Left kidney (tissue), 2 donors: ENCODE measurements around the gene IL12RB1. TPM values are rescaled to one million over a fixed set of nuclear protein-coding genes. Genes with fewer than 3 reads are reported as not detected.
"Not testable (repeated sequence)": the region's sequence is repeated elsewhere in the genome, so short reads cannot be mapped to it uniquely, and the experiment has no call there.

Source experiments
- DNase-seq: peaks from one replicate; pipeline ENCODE4 v3.0.0-alpha.2; 2013
- polyA plus RNA-seq: library from polyadenylated mRNA; unstranded; fragments of 120-200 nt; gene quantifications from one replicate; pipeline ENCODE4 v1.2.1, GENCODE V29; 2013; ENCODE audit not compliant: insufficient read length

IL12RB1 gene
- polyA plus RNA-seq, 1 donor, result 0.28 TPM

DNA sequence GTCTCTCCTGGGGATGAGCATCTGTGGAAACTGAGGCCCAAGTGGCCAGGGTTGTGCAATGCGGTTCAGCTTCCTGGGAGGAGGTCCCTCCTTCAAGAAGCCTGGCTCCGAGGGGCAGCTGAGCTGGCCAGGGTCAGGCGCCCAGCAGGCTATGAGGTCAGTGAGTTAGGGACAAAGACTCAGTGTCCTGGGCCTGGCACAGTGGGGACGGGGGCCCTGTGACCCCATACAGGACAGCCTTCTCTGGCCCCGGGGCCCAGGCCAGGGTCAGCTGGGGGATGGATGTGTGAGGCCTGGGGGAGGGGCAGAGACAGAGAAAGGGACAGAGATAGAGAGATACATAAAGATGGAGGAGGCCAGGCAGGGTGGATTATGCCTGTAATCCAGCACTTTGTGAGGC, 3.0 kb upstream of the IL12RB1 start:
- no peak for DNase-seq

DNA sequence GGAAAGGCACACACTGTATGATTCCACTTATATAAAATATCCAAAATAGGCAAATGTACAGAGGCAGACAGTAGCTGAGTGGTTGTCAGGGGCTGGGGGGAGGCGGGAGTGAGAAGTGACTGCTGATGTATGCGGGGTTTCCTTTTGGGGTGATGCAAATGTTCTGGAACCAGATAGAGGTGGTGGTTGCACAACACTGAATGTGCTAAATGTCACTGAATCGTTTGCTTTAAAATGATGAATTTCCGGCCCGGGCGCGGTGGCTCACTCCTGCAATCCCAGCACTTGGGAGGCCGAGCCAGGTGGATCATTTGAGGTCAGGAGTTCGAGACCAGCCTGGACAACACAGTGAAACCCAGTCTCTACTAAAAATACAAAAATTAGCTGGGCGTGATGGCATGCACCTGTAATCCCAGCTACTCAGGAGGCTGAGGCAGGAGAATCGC, 2.4 kb upstream of the IL12RB1 start:
- not testable (repeated sequence) for DNase-seq

DNA sequence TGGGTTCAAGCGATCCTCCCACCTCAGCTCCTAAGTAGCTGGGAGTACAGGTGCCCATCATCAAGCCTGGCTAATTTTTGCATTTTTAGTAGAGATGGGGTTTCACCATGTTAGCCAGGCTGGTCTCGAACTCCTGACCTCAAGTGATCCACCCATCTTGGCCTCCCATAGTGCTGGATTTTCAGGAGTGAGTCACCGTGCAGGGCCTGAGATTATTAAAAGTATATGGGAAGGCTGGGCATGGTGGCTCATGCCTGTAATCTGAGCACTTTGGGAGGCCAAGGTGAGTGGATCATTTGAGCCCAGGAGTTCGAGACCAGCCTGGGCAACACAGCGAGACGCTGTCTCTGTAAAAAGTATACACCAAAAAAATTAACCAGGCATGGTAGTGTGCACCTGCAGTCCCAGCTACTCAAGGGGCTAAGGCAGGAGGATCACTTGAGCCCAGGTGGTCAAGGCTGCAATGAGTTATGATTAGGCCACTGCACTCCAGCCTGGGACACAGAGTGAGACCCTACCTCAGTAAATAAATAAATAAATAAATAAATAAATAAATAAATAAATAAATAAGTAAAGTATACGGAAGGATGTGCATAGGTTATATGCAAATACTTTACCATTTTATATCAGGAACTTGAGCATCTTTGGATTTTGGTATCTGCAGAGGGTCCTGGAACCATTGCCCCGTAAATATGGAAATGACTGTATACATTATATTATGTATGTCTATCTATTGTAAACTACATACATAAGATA, 854 bp downstream of the IL12RB1 start:
- no peak for DNase-seq

DNA sequence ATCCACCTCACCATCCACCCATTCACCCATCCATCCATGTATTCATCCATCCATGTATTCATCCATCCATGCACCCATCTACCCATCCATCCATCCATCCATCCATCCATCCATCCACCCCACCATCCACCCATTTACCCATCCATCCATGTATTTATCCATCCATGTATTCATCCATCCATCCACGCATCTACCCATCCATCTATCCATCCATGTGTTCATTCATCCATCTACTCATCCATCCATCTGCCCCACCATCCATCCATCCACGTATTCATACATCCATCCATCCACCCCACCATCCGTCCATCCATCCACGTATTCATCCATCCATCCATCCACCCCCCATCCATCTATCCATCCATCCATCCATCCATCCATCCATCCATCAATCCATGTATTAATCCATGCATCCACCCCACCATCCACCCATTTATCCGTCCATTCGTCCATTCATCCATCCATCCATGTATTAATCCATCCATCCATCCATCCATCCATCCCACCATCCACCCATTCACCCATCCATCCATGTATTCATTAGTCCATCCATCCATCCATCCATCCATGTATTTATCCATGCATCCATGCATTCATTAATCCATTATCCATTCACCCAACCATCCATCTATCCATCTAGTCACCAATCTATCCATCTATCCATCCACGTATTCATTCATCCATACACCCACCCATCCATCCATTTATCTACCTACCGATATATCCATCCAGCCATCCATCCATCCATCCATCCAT, 2.6 kb downstream of the IL12RB1 start:
- DNase-seq, result no peak

DNA sequence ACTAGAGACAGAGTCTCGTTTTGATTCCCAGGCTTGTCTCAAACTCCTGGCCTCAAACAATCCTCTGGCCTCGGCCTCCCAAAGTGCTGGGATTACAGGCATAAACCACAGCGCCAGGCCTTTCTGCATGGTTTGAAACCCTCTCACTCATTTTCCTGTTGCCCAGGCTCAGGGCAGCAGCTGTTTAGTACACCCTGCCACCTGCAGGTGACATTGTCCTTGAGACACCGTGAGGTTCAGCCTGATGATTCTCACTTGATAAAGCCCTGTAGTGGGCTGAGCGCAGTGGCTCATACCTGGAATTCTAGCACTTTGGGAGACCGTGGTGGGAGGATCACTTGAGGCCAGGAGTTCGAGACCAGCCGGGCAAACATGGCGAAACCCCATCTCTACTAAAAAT, 12.5 kb downstream of the IL12RB1 start:
- DNase-seq, result no peak

DNA sequence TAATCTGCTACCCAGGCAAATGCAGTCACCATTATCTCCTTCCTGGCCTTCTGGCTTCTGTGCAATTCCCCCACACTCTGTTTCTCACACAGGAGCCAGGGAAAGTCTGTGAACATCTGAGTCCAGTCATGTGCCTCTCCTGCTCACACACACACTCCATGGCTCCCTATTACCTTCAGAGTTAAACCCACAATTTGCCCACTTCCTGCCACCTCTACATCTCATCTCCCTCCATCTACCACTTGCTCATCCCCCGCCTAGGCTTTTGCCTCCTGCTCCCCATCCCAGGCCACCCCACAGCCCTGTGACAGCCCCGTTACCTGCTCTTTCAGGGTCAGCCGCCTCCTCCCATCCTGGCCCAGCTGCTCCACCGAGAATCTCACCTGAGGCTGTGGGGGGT, 13.5 kb downstream of the IL12RB1 start:
- DNase-seq, result no peak

DNA sequence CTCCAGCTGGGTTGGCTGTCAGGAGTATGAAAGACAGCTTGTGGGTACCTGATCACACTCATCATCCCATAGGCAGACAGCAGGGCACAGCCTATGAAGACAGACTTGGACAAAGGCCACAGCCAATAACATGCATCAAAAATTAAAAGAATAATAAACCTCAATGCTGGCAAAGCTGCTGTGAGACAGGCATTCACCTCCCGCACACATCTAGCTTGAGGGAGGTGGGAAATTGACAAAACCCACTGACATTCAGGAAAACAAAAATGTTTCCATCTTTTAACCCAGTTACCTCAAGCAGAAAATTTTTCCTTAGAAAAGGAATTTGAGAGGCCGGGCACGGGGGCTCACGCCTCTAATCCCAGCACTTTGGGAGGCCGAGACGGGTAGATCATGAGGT, 14.4 kb downstream of the IL12RB1 start:
- no peak for DNase-seq

DNA sequence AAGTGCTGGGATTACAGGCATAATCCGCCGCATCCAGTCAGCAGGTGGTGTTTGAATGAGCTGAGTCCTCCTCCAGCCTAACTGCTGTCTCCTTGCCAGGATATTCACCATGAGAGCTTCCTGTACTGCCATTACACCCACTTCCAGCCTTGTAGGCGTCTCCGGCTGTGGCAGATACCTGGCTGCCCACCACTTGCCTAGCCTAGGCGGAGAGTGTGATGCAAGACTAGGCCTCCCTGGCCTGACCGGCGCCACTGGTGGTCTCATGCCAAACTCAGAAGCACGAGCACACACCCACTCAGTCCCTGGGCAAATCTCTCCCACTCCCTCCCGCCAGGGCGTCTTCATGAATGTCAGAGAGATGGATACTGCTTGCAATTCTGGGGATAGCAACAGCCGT, 16.6 kb downstream of the IL12RB1 start:
- DNase-seq, result no peak

DNA sequence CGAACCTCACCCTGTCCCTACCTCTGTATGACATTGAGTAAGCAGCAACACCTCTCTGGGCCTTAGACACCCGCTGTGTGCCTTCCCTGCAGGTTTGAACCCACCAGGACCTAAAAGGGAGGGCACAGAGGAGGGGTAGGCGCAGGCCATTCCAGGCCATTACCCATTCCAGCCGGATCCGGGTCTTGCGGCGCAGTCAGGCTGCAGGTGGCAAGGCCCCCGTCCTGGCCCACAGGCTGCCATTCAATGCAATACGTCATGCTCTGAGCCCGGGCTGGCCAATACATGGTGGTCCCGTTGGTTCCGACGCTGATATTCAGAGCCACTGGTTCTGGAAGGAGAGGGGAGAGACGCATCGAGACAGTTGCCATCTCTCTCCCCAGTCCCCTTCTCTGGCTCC, 17.4 kb downstream of the IL12RB1 start:
- no peak for DNase-seq

DNA sequence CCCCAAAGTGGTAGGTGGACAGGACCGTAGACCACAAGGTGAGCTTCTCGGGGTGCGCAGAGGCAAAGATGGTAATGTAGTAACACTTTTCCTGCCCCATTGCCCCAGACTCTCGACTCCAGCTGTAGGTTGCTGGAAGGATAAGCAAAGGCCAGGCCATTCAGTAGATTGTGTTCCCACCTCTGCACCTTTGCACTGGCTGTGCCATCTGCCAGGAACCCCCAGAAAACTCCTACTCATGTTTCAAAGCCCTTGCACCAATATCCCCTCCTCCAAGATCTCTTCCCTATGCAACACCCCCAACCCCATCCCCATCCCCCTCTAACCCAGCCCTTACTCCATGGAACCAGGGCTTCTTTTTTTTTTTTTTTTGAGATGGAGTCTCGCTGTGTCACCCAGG, 18.3 kb downstream of the IL12RB1 start:
- DNase-seq, result no peak

DNA sequence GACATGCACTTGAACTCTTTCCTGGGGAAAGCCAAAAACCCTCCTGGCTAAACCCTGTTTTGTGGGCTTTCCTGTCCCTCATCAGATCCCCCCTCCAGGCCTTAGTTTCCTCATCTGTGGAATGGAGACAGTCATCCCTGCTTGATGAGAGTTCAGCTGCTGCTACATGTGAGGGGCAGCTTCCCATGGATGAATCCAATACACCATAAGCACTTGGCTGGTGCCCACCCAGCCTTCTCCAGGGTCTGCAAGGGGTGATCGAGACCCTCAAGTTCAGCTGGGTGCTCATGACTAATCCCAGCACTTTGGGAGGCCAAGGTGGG, 21.6 kb downstream of the IL12RB1 start:
- no peak for DNase-seq

DNA sequence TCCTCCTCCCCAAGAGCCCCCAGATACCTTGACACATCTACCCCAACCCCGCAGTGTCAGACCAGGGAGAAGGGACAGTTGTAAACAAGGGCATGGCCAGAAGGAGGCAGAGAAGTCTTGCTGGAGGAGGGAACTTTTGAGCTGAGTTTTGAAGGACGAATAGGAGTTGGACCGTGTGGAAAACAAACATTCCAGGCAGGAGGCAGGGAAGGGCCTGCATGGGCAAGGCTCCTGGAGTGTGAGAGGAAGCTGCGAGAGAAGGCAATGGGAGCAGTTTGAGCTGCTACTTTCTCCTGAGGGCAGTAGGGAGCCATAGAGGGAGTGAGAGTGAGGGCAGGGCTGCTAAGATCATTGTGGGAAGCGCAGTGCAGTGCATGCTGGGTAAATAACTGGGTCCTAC, 23.3 kb downstream of the IL12RB1 start:
- DNase-seq, result no peak

DNA sequence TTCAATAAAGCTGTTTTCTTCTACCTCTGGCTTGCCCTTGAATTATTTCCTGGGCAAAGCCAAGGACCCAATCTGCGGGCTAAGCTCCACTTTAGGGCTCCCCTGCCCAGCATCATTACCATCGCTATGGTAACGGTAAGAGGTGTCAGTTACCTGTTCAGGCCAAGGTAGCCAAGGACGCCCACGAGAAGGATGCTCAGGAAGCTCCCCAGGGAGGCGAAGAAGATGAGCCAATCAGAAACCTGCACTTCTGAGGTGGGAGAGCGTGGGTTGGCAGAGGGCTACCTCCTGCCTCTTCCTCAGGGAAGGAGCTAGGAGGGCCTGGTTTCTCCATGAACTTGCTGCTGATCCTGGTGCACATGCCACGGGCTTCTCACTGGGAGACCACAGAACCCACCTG, 24.7 kb downstream of the IL12RB1 start:
- no peak for DNase-seq

DNA sequence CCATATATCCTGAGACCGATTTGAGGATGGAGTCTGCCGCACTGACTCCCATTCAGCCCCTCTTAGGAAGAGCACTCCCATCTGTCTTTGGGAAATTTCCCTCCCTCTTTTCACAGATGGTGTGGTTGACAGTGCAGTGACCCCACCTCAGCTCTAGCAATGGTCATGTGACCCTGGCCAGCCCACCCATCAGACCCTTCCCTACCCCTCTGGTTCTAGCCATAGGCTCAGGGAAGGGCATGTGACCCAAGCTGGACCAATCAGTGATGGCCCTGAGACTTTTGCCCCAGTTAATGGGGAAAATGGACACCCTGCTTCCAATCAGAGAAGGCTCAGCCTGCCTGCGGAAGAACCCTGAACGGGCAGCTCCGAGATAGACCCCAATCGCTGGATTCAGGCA, 26.3 kb downstream of the IL12RB1 start:
- no peak for DNase-seq

DNA sequence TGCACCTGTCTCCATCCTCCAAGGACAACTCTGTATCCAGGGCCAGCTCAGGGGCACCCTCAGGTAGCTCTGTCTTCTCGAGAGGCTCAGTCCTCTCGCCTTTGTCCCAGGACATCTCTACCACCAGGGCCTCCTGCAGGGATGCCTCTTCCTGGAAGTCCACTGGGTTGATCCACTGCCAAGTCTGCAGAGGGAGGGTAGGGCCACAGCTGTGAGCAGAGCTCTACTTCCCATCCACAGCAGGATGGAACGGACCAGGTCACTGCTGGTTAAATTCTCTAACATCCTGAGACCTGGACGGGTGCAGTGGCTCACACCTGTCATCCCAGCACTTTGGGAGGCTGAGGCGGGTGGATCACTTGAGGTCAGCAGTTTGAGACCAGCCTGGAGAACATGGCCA, 26.8 kb downstream of the IL12RB1 start:
- no peak for DNase-seq

DNA sequence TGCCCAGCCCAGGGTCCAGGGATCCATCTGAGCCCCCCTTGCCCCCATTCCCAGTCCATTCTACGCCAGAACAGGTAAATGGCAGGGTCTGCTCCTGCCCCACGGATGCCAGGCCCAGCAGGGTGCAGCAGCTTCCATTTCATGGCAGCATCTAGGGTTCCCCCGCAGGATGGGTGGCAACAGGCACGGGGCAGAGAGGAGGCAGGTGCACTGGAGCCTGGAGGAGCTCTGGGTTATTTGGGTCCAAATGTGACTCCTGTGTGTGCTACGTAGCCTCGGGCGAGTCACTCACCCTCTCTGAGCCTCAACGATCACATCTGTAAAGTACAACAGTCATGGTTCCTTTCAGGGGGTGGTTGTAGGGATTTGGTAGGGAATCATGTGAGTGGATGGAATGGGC, 27.4 kb downstream of the IL12RB1 start:
- no peak for DNase-seq

DNA sequence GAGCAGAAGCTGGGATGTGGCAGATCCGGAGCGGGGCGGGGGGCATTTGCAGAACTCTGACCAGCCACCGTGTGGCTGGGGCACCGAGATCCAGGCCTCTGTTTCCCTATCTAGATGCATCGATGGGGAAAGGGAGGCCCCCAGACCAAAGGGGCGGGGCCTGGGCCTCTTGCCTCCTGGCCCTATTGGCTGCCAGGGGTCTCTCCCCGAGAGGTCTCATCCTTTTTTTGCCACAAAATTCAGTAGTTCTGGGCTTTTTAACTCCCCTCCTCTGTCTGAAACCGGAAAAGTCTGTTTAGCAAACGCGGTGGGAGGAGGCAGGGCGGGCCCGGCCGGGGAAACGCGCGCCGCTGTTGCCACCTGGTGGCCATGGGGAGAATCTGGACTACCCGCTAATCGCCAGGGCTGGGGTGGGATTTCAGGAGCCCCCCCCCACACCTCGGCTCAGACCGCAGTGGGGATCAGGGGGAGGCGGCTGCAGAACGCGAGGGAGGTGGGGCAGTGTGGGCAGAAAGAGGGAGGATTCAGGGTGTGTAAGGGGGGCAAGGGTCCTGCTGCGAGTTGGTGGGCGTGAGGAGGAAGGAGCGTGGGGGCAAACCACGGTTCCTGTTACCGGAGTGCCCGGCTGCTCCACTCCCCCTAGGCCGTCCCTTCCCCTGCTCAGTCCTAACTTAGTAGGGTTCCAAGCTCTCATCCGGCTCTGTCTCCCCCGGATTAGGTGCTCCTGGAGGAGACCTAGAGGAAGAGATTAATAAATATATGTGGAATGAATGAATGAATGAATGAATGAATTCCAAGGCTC, 28.3 kb downstream of the IL12RB1 start:
- DNase-seq, result peak; percentile 83

DNA sequence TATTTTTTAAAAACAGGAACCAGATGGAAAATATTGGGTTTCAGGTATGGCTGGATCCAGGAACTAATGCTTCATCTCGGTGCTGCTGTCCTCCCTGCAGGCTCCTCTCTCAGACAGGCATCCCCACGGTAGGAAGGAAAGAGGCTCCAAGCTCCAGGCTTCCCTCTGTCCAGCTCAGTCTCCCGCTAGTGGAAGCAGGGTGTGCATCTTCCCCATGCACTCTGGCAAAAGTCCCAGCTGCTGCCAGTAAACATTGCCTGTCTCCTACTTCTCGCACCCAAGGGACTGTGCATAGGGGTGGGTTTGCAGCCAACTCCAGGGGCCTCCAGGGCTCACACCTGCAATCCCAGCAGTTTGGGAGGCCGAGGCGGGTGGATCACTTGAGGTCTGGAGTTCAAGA, 29.2 kb downstream of the IL12RB1 start:
- no peak for DNase-seq

DNA sequence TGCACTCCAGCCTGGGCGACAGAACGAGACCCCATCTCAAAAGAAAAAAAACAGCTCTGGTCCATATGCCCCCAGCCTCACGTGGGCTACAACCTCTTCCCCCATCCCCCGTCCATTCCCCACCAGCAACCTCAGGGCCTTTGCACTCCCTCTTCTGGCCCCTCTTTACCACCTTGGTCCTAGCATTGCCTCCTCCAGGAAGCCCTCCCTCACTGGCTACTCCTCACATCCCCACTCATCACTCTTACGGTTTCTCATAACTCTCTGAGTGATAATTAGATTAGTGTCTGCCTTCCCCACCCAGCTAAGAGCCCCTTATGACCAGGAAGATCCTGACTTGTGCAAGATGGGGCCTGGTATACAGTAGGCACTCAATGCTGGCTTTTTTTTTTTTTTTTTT, 30.8 kb downstream of the IL12RB1 start:
- DNase-seq, result no peak

DNA sequence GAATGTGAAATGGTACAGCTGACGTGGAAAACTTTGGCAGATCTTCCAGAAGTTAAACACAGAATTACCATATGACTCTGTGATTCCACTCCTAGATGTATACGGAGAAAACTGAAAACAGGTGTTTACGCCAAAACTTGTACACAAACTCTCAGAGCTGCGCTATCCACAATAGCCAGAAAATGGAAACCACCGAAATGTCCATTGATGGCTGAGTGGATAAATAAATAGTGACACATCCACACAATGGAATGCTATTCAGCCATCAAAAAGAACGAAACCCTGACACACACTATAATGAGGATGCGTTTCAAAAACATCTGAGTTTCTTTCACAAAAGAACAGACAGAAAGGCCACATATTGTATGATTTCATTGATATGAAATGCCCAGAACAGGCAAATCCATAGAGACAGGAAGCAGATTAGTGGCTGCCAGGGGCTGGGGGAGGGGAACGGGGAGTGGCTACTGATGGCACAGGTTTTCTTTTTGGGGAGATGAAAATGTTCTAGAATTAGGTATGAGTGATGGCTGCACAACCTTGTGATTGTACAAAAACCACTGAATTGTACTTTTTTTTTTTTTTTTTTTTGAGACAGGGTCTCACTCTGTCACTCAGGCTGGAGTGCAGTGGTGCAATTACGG, 33.0 kb downstream of the IL12RB1 start:
- DNase-seq, result no peak

DNA sequence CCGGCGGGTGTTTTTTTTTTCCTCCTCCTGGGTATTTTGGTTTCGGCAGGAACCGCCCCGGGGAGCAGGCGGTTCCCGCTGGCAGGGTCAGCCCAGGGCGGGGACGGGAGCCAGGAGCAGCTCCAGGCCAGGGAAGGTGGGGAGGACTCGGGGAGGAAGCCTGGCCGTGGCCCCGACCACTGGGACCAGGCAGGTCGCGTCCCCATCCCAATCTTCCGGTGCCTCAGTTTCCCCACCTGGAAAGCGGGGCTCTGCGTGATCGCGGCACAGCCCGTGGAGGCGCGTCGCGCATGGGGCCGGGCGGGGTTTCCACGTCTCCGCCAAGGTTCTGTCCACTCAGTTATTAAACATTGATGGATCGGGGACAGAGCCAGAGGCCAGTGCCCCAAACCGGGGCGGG, 34.8 kb downstream of the IL12RB1 start:
- DNase-seq, result no peak

DNA sequence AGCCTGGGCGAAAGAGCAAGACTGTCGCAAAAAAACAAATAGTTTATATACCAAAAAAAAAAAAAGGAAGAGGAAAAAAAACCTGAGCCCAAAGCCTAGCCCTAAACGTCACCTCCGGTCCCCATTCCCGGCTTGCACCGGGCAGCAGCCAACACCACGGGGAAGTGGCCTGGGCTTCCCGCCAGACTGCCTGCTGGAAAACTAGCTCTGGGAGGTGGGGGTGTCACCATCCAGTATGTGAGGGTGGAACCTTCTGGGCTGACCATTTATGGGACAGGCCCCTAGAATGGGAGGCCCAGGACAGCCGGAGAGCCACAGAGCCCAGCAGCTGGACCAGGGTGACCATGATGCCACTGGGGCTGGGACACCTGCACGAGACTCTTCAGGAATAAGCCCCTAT, 37.3 kb downstream of the IL12RB1 start:
- peak; percentile 24 for DNase-seq
